ENCODE results near the gene ZNRF1.

- TF ChIP-seq CTCF (IDR thresholded peaks at IDR 0.05) (no peak), POLR2A (IDR thresholded peaks at IDR 0.05) (no peak)
Measured at GRCh38 chr16:75070012-75070841, 71.4 kb downstream of the ZNRF1 start.
